ENCODE data around the gene TSC2. TPM values are rescaled to one million over a fixed set of nuclear protein-coding genes. Genes with fewer than 3 reads are reported as not detected.
"Not testable (repeated sequence)": the region's sequence is repeated elsewhere in the genome, so short reads cannot be mapped to it uniquely, and the experiment has no call there.

The TSC2 gene
- total and polyA plus RNA-seq, 4 donors = 23.3 to 51.2 (median 28.7) TPM

DNA sequence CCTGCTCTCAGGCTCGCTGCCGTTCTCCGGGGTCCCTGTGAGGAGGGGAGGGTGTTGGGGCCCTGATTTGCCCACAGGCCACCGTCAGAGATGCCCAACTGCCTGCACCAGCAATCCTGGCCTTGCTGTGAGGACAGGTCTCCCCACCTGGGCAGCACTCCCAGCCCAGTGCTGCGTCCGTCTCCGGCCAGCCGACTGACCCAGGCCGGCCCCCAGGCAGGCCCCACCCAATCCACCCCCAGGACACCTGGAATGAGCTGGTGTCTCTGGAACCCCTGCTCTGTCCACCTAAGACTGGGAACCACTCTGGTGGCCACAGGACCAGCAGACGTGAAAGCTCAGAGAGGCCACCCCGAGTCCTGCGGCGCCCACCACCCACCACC, 67.8 kb downstream of the TSC2 start (continued):
- TF ChIP-seq ZBTB33 (IDR thresholded peaks at IDR 0.05) = no peak
- no peak for TF ChIP-seq RXRA (IDR thresholded peaks at IDR 0.05)
- no peak for TF ChIP-seq SP1 (IDR thresholded peaks at IDR 0.05)
- no peak for TF ChIP-seq HNF4A (conservative IDR thresholded peaks at IDR 0.05)
- TF ChIP-seq GABPA (IDR thresholded peaks at IDR 0.05 in 1 of 2, conservative IDR thresholded peaks at IDR 0.05 in 1 of 2) = no peak
- TF ChIP-seq FOXA2 (IDR thresholded peaks at IDR 0.05) = no peak
- TF ChIP-seq, protein P1, sequence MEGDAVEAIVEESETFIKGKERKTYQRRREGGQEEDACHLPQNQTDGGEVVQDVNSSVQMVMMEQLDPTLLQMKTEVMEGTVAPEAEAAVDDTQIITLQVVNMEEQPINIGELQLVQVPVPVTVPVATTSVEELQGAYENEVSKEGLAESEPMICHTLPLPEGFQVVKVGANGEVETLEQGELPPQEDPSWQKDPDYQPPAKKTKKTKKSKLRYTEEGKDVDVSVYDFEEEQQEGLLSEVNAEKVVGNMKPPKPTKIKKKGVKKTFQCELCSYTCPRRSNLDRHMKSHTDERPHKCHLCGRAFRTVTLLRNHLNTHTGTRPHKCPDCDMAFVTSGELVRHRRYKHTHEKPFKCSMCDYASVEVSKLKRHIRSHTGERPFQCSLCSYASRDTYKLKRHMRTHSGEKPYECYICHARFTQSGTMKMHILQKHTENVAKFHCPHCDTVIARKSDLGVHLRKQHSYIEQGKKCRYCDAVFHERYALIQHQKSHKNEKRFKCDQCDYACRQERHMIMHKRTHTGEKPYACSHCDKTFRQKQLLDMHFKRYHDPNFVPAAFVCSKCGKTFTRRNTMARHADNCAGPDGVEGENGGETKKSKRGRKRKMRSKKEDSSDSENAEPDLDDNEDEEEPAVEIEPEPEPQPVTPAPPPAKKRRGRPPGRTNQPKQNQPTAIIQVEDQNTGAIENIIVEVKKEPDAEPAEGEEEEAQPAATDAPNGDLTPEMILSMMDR (IDR thresholded peaks at IDR 0.05; ENCODE audit: low read depth, low read length, missing input control) = no peak
- TF ChIP-seq NR2F2 (IDR thresholded peaks at IDR 0.05) = no peak

DNA sequence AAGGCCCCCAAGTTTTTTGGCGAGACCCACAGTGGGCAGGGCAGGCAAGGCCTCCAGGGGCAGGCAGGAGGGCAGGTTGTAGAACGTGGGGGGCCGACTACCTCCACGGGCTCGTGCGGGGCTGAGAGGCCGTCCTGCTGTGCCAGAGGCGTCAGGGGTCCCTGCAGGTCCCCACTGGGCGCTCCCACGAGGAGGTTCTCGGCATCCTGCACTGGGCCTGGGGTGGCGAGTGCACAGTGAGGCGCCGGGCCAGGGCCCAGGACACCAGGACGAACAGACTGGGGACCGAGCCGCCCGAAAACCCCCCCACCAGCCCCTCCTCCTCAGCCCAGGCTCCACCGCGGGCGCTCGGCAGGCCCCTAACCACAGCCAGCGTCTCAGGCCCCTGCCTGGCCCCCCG, 68.6 kb downstream of the TSC2 start:
- H3K27ac ChIP-seq (ENCODE audit: low read depth in 1 of 2, low read length in 2 of 2); H3K36me3 ChIP-seq (ENCODE audit: control insufficient read depth in 4 of 4, insufficient read depth in 3 of 4, low read depth in 1 of 4, low read length in 3 of 4); DNase-seq (ENCODE audit: low spot score); H3K9ac ChIP-seq (ENCODE audit: low read depth in 1 of 2, low read length in 2 of 2); H3K27me3 ChIP-seq (ENCODE audit: control insufficient read depth in 4 of 4, insufficient read depth in 4 of 4, low read length in 3 of 4); H3K4me3 ChIP-seq (ENCODE audit: low read depth in 1 of 3, low read length in 3 of 3); H3K9me3 ChIP-seq (ENCODE audit: control insufficient read depth in 4 of 4, low read length in 3 of 4); H3K4me1 ChIP-seq (ENCODE audit: control insufficient read depth in 4 of 4, insufficient read depth in 4 of 4, low read length in 3 of 4): not testable (repeated sequence)
- WGBS = 94% methylated on average over 24 of the region's 24 CpGs

DNA sequence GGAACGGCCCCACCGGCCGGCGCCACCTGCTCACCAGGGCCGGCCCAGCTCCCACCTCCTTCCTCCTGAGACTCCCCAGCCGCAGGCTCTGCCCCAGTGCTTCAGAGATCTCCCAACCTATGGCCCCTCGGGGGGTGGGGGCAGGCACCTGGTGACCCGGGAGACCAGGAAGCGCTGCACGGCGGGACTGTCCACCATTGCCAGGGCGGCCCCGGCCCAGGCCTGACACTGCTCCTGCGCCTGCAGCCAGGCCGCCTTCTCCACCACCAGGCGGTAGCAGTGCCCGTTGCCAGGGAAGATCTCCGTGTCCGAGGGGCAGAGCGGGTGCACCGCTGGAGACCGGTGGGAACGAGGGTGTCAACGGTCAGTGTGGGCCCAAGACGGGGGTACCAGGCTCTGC, 69.6 kb downstream of the TSC2 start:
- not testable (repeated sequence) for H3K36me3 ChIP-seq (ENCODE audit: control insufficient read depth in 4 of 4, insufficient read depth in 3 of 4, low read depth in 1 of 4, low read length in 3 of 4); H3K4me1 ChIP-seq (ENCODE audit: control insufficient read depth in 4 of 4, insufficient read depth in 4 of 4, low read length in 3 of 4); H3K9ac ChIP-seq (ENCODE audit: low read depth in 1 of 2, low read length in 2 of 2); H3K9me3 ChIP-seq (ENCODE audit: control insufficient read depth in 4 of 4, low read length in 3 of 4); H3K27me3 ChIP-seq (ENCODE audit: control insufficient read depth in 4 of 4, insufficient read depth in 4 of 4, low read length in 3 of 4); H3K27ac ChIP-seq (ENCODE audit: low read depth in 1 of 2, low read length in 2 of 2); H3K4me3 ChIP-seq (ENCODE audit: low read depth in 1 of 3, low read length in 3 of 3); DNase-seq (ENCODE audit: low spot score)
- 92% methylated on average over 24 of the region's 25 CpGs for WGBS

DNA sequence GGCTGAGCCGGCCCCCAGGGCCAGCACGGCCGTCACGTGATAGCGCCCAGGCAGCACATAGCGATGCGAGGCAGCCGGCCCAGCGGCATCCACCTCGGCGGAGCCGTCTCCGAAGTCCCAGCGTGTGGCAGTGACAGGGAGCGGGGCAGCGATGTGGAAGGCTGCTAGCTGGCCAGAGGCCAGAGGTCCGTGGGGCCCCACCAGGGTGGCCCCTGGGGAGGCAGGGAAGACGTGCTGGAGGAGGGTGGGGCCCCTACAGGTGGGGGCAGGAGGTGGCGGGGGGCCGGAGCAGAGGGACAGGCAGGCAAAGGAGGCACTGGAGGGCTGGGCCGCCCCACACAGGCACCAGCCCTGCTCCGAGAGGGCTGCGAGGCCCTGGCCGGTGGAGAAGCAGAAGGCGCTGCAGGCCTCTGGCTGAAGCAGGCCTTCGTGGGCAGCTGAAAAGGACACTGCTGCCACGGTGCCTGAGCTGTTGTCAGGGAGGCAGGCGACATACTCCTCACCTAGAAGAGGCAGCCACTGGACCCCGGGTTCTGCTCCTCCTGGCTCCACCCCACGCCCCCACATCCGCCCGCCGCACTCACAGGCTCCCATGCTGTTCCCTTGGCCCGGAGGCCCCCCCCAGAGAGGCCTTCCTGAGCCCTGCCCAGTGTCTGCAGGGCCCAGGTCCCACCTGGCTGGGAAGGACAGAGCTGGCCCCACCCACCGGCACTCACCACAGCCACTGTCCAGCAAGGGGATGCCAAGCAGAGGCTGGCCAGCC, 70.4 kb downstream of the TSC2 start:
- H3K4me3 ChIP-seq (ENCODE audit: low read depth in 1 of 3, low read length in 3 of 3); H3K4me1 ChIP-seq (ENCODE audit: control insufficient read depth in 4 of 4, insufficient read depth in 4 of 4, low read length in 3 of 4); H3K36me3 ChIP-seq (ENCODE audit: control insufficient read depth in 4 of 4, insufficient read depth in 3 of 4, low read depth in 1 of 4, low read length in 3 of 4); H3K9me3 ChIP-seq (ENCODE audit: control insufficient read depth in 4 of 4, low read length in 3 of 4); DNase-seq (ENCODE audit: low spot score); H3K27ac ChIP-seq (ENCODE audit: low read depth in 1 of 2, low read length in 2 of 2); H3K27me3 ChIP-seq (ENCODE audit: control insufficient read depth in 4 of 4, insufficient read depth in 4 of 4, low read length in 3 of 4); H3K9ac ChIP-seq (ENCODE audit: low read depth in 1 of 2, low read length in 2 of 2): not testable (repeated sequence)
- WGBS = 92% methylated on average over 30 of the region's 35 CpGs

All from liver (tissue), 9 donors.